Activated CD4-positive, alpha-beta memory T cell treated with anti-CD3 and anti-CD28 coated beads for 36 hours (primary cell): ENCODE data around the gene SPTBN4. TPM values are rescaled to one million over a fixed set of nuclear protein-coding genes. Genes with fewer than 3 reads are reported as not detected.
"Not testable (repeated sequence)": the region's sequence is repeated elsewhere in the genome, so short reads cannot be mapped to it uniquely, and the experiment has no call there.

Source experiments
- CTCF ChIA-PET: fragments of 350-600 bp; sonication (Branson Sonifier 250); formaldehyde crosslinking; loops from one replicate; lab custom pipeline; 2021; ENCODE audit warnings: antibody characterized with exemption, inconsistent platforms; lab: Charles Lee
- POLR2A ChIA-PET: fragments of 350-600 bp; sonication (Branson Sonifier 250); formaldehyde crosslinking; loops from one replicate; lab custom pipeline; 2021; ENCODE audit warnings: antibody characterized with exemption; lab: Charles Lee
- DNase-seq: peaks from one replicate; pipeline ENCODE4 v3.0.0-alpha.2; 2020
- H3K27ac Mint-ChIP-seq: one replicate; pipeline ENCODE4 v1.8.0; 2021; ENCODE audit warnings: mixed read lengths
- H3K27me3 Mint-ChIP-seq: one replicate; pipeline ENCODE4 v1.8.0; 2021; ENCODE audit warnings: mixed read lengths
- H3K36me3 Mint-ChIP-seq: one replicate; pipeline ENCODE4 v1.8.0; 2021; ENCODE audit warnings: mixed read lengths
- H3K4me1 Mint-ChIP-seq: one replicate; pipeline ENCODE4 v1.8.0; 2021; ENCODE audit warnings: low read depth, mixed read lengths
- H3K4me3 Mint-ChIP-seq: one replicate; pipeline ENCODE4 v1.8.0; 2021; ENCODE audit warnings: mild to moderate bottlenecking, mixed read lengths
- H3K9me3 Mint-ChIP-seq: one replicate; pipeline ENCODE4 v1.8.0; 2021; ENCODE audit warnings: mixed read lengths
- intact Hi-C: fragments of 100-400 bp; cut with micrococcal nuclease; formaldehyde crosslinking; loops from one replicate; pipeline ENCODE4 v1.15.1; 2023
- total RNA-seq, 2 experiments: library from RNA; stranded (reverse); gene quantifications; one replicate each; pipeline ENCODE4 v1.2.3, GENCODE V29; 2021

The SPTBN4 gene
- total RNA-seq, 2 experiments from 2014 or later: 0.53 to 1.2 TPM

GRCh38 chr19:40620161-40620485, 153.3 kb downstream of the SPTBN4 start:
- no peak for DNase-seq
- no peaks in the 10 kb centered on the region for H3K27me3 Mint-ChIP-seq
- CTCF ChIA-PET: interaction anchor here (8.2 kb wide), 1 partner anchor 14 kb away, joined by 83 read pairs; no protein-coding TSS in a partner anchor
- peaks cover 39% of the 10 kb centered on the region for H3K36me3 Mint-ChIP-seq
- H3K4me1 Mint-ChIP-seq: peaks cover 26% of the 10 kb centered on the region
- POLR2A ChIA-PET: no interaction called here
- H3K27ac Mint-ChIP-seq: peak overlapping the region; percentile 74
- H3K4me3 Mint-ChIP-seq: no peak overlapping the region
- H3K9me3 Mint-ChIP-seq: no peaks in the 10 kb centered on the region
- intact Hi-C loops: no loop called here

- ChIA-PET POLR2A (no interaction called here), CTCF (interaction anchor here (8.2 kb wide), 1 partner anchor 13 kb away, joined by 83 read pairs; no protein-coding TSS in a partner anchor)
- Mint-ChIP-seq H3K9me3 (no peaks in the 10 kb centered on the region), H3K36me3 (peaks cover 43% of the 10 kb centered on the region), H3K27ac (peak overlapping the region; percentile 33), H3K27me3 (no peaks in the 10 kb centered on the region), H3K4me1 (peaks cover 17% of the 10 kb centered on the region), H3K4me3 (no peak overlapping the region)
- intact Hi-C loops: no loop called here
- no peak for DNase-seq
These were observed 154.5 kb downstream of the SPTBN4 start for GRCh38 chr19:40621283-40621682.

GRCh38 chr19:40621966-40622772, 155.4 kb downstream of the SPTBN4 start:
- peaks cover 13% of the 10 kb centered on the region for H3K4me1 Mint-ChIP-seq
- no peaks in the 10 kb centered on the region for H3K9me3 Mint-ChIP-seq
- peaks cover 48% of the 10 kb centered on the region for H3K36me3 Mint-ChIP-seq
- CTCF ChIA-PET: interaction anchor here (8.2 kb wide), 1 partner anchor 12 kb away, joined by 83 read pairs; no protein-coding TSS in a partner anchor
- DNase-seq: no peak
- no peaks in the 10 kb centered on the region for H3K27me3 Mint-ChIP-seq
- no peak overlapping the region for H3K27ac Mint-ChIP-seq
- intact Hi-C loops: no loop called here
- POLR2A ChIA-PET: no interaction called here
- H3K4me3 Mint-ChIP-seq: no peak overlapping the region

- no peaks in the 10 kb centered on the region for H3K27me3 Mint-ChIP-seq
- H3K4me1 Mint-ChIP-seq: peaks cover 13% of the 10 kb centered on the region
- ChIA-PET CTCF (interaction anchor here (8.2 kb wide), 1 partner anchor 12 kb away, joined by 83 read pairs; no protein-coding TSS in a partner anchor), POLR2A (no interaction called here)
- intact Hi-C loops: no loop called here
- H3K4me3 Mint-ChIP-seq: no peak overlapping the region
- no peaks in the 10 kb centered on the region for H3K9me3 Mint-ChIP-seq
- peaks cover 50% of the 10 kb centered on the region for H3K36me3 Mint-ChIP-seq
- no peak for DNase-seq
- H3K27ac Mint-ChIP-seq: no peak overlapping the region
These were observed 155.9 kb downstream of the SPTBN4 start for GRCh38 chr19:40622773-40623075.

GRCh38 chr19:40623403-40624251, 156.8 kb downstream of the SPTBN4 start:
- Mint-ChIP-seq H3K27me3 (no peaks in the 10 kb centered on the region), H3K27ac (no peak overlapping the region), H3K9me3 (no peaks in the 10 kb centered on the region), H3K4me1 (peaks cover 13% of the 10 kb centered on the region), H3K36me3 (peaks cover 52% of the 10 kb centered on the region), H3K4me3 (no peak overlapping the region)
- ChIA-PET POLR2A (interaction anchor here (0.8 to 1.2 kb wide), 2 partner anchors 8 to 14 kb away, joined by 3 read pairs; no protein-coding TSS in a partner anchor), CTCF (interaction anchor here (8.2 kb wide), 1 partner anchor 11 kb away, joined by 83 read pairs; no protein-coding TSS in a partner anchor)
- intact Hi-C loops: no loop called here
- peak; percentile 35 for DNase-seq

GRCh38 chr19:40624369-40625153, 157.8 kb downstream of the SPTBN4 start:
- H3K4me3 Mint-ChIP-seq, H3K4me1 Mint-ChIP-seq, H3K27me3 Mint-ChIP-seq, DNase-seq, H3K27ac Mint-ChIP-seq, intact Hi-C loops, H3K9me3 Mint-ChIP-seq: not testable (repeated sequence)
- ChIA-PET POLR2A (interaction anchor here (0.7 to 1.2 kb wide), 3 partner anchors 9 to 15 kb away, joined by 3 read pairs; no protein-coding TSS in a partner anchor), CTCF (interaction anchor here (8.2 kb wide), 1 partner anchor 10 kb away, joined by 83 read pairs; no protein-coding TSS in a partner anchor)
- H3K36me3 Mint-ChIP-seq: peaks cover 47% of the 10 kb centered on the region

- H3K27me3 Mint-ChIP-seq: no peaks in the 10 kb centered on the region
- no peaks in the 10 kb centered on the region for H3K9me3 Mint-ChIP-seq
- ChIA-PET POLR2A (interaction anchor here (0.7 kb wide), 1 partner anchor 10 kb away, joined by 3 read pairs; no protein-coding TSS in a partner anchor), CTCF (interaction anchor here (8.2 kb wide), 1 partner anchor 9 kb away, joined by 83 read pairs; no protein-coding TSS in a partner anchor)
- intact Hi-C loops: no loop called here
- peaks cover 46% of the 10 kb centered on the region for H3K36me3 Mint-ChIP-seq
- H3K4me1 Mint-ChIP-seq: peaks cover 7% of the 10 kb centered on the region
- DNase-seq: no peak
- H3K27ac Mint-ChIP-seq: peak overlapping the region; percentile 24
- H3K4me3 Mint-ChIP-seq: no peak overlapping the region
These were observed 158.8 kb downstream of the SPTBN4 start for GRCh38 chr19:40625406-40626120.

Other genes with a start within 250 kb of the SPTBN4 start
- gene TTC9B, start 248.6 kb upstream of the SPTBN4 start, total RNA-seq: not detected
- gene CCNP, start 240.3 kb upstream of the SPTBN4 start, total RNA-seq: not detected
- 100 to 1,000 TPM; 126 to 127 TPM for gene AKT2, start 181.7 kb upstream of the SPTBN4 start, total RNA-seq
- 10 to 100 TPM; 18.3 to 20.8 TPM for gene C19orf47, start 118.6 kb upstream of the SPTBN4 start, total RNA-seq
- 10 to 100 TPM; 70.9 to 73.4 TPM for gene PLD3, start 118.3 kb upstream of the SPTBN4 start, total RNA-seq
- gene HIPK4, start 76.8 kb upstream of the SPTBN4 start, total RNA-seq: not detected
- 1 to 10 TPM; 1.2 to 1.7 TPM for gene PRX, start 53.6 kb upstream of the SPTBN4 start, total RNA-seq
- gene SERTAD1, start 41.0 kb upstream of the SPTBN4 start, total RNA-seq: 10 to 100 TPM; 11.5 to 12.6 TPM
- 10 to 100 TPM; 12.1 to 13.1 TPM for gene SERTAD3, start 22.7 kb upstream of the SPTBN4 start, total RNA-seq
- gene BLVRB, start 1.3 kb upstream of the SPTBN4 start, total RNA-seq: 10 to 100 TPM; 34.6 to 37.6 TPM
- 100 to 1,000 TPM; 112 to 126 TPM for gene SHKBP1, start 109.9 kb downstream of the SPTBN4 start, total RNA-seq
- gene LTBP4, start 134.4 kb downstream of the SPTBN4 start, total RNA-seq: 100 to 1,000 TPM; 178 to 182 TPM
- gene NUMBL, start 223.7 kb downstream of the SPTBN4 start, total RNA-seq: 10 to 100 TPM; 14.0 to 14.8 TPM
- 10 to 100 TPM; 31.7 to 36.3 TPM for gene COQ8B, start 249.9 kb downstream of the SPTBN4 start, total RNA-seq